NOMO-1 treated with dmso at 0.1 percent for 144 hours (cell line): ENCODE data around the gene TLCD3B.

Source experiments
- DNase-seq: peaks from one replicate; lab custom pipeline; 2025; ENCODE audit not compliant: unreplicated experiment; lab: John Stamatoyannopoulos, UW

TLCD3B gene

DNA sequence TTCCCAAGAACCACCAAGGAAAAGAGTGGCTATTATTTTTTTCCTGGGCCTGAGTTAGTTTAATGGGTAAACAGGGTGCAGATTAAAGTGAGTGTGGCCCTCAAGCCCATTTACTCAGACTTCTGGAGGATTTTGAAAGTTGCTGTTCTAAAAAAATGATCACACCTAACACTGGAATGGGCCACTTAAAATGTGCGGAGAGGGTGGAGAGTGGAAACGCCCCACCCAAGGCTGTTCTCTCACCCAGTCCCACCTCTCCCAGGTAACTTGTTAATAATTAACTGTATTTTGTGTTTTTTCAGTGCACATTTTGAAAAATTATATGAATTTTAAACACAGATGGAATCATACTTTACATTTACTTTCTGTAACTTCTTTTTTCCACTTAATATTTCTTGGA, 41.0 kb downstream of the TLCD3B start:
- DNase-seq = no peak

DNA sequence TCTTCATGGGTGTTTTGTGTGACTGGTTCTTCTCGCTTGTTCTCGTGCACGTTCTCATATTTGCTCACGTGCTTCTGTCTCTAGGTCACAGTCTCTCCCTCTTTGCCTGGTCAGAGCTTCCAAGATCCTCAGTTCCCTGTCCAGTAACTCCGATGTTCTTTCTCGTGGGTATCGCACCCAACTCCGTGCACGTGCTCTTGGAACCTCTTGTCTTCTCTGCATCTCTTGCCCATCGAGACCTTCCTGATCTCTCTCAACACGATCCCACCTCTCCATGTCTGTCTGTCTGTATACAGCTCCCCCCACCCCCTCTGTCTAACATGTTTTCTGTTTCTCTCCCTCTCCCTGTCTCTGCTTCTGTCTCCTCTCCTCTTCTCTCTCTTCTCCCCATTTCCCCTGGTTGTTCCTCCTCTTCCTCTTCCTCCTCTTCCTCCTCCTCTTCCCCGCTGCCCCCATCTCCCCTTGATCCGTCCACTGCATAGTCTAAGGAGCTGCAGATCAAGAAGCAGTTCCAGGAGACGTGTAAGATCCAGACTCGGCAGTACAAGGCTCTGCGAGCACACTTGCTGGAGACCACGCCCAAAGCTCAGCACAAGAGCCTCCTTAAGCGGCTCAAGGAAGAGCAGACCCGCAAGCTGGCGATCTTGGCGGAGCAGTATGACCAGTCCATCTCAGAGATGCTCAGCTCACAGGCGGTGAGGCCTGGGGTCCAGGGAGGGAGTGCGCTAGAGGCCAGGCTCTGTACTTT, 41.8 kb downstream of the TLCD3B start:
- no peak for DNase-seq

DNA sequence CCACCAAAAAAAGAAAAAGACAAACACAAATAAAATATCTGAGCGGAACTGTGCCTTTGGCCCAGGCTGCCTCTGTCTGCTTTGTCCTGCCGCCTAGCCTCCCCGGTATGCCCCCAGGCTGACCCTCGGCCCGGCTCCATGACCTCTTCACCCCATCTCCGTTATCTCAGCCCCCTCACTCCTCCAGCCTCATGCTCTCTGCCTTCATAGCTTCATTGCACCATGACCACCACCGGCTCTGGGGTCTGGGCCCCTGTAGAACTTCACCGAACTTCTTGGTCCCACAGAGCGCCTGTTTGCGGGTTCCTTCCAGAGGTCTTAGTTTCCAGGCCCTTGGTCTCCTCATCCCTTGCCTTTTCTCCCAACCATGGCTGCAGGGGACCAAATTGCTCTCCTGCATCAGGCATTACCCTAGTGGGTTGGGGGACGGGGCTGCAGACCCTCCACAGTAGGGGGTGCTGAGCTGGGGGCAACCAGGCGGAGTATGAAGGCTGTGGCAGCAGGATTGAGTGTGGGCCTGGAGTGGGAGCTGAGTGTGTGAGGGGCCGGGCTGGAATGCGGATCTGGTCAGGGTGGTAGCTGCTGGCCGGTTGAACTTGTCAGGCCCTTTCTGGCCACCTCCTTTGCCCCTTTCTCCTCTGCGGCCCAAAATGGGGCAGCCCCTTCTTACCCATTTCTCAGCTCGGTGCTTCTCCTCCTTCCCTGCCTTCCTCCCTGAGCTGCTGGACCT, 42.6 kb downstream of the TLCD3B start:
- no peak for DNase-seq

DNA sequence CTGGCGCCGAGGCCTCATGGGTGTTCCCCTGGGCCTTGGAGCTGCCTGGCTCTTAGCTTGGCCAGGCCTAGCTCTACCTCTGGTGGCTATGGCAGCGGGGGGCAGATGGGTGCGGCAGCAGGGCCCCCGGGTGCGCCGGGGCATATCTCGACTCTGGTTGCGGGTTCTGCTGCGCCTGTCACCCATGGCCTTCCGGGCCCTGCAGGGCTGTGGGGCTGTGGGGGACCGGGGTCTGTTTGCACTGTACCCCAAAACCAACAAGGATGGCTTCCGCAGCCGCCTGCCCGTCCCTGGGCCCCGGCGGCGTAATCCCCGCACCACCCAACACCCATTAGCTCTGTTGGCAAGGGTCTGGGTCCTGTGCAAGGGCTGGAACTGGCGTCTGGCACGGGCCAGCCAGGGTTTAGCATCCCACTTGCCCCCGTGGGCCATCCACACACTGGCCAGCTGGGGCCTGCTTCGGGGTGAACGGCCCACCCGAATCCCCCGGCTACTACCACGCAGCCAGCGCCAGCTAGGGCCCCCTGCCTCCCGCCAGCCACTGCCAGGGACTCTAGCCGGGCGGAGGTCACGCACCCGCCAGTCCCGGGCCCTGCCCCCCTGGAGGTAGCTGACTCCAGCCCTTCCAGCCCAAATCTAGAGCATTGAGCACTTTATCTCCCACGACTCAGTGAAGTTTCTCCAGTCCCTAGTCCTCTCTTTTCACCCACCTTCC, 43.5 kb downstream of the TLCD3B start:
- DNase-seq = no peak

DNA sequence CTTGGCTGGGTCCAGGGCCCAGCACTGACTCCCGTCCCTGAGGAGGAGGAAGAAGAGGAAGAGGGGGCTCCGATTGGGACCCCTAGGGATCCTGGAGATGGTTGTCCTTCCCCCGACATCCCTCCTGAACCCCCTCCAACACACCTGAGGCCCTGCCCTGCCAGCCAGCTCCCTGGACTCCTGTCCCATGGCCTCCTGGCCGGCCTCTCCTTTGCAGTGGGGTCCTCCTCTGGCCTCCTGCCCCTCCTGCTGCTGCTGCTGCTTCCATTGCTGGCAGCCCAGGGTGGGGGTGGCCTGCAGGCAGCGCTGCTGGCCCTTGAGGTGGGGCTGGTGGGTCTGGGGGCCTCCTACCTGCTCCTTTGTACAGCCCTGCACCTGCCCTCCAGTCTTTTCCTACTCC, 44.1 kb downstream of the TLCD3B start:
- no peak for DNase-seq

DNA sequence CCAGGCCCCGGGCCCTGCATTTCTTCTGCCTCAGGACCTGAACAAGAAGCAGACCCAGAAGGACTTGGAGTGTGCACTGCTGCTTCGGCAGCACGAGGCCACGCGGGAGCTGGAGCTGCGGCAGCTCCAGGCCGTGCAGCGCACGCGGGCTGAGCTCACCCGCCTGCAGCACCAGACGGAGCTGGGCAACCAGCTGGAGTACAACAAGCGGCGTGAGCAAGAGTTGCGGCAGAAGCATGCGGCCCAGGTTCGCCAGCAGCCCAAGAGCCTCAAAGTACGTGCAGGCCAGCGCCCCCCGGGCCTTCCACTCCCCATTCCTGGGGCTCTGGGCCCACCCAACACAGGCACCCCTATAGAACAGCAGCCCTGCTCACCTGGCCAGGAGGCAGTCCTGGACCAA, 44.8 kb downstream of the TLCD3B start:
- DNase-seq = no peak

DNA sequence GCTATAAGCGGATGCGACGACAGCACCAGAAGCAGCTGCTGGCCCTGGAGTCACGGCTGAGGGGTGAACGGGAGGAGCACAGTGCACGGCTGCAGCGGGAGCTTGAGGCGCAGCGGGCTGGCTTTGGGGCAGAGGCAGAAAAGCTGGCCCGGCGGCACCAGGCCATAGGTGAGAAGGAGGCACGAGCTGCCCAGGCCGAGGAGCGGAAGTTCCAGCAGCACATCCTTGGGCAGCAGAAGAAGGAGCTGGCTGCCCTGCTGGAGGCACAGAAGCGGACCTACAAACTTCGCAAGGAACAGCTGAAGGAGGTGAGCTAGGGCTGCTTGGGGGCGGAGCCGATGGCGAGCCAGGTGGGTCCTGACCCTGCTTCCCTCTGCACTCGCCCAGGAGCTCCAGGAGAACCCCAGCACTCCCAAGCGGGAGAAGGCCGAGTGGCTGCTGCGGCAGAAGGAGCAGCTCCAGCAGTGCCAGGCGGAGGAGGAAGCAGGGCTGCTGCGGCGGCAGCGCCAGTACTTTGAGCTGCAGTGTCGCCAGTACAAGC, 45.7 kb downstream of the TLCD3B start:
- DNase-seq = no peak

DNA sequence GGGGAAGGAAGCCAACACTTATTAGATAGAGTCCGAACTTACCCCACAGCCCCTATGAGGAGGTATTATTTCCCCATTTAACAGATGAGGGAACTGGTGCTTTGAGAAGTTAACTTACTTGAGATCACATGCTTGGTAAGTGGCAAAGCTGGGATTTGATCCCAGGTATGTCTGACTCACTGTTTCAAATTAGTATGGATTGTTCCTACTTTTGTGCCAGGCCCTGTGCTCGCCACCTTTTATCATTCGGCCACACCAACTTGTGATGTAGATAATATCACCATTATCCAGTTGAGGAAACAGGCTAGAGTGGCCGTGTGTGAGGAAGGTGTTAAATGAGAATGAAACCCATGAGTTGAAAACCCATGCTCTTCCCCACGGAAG, 46.3 kb downstream of the TLCD3B start:
- no peak for DNase-seq

DNA sequence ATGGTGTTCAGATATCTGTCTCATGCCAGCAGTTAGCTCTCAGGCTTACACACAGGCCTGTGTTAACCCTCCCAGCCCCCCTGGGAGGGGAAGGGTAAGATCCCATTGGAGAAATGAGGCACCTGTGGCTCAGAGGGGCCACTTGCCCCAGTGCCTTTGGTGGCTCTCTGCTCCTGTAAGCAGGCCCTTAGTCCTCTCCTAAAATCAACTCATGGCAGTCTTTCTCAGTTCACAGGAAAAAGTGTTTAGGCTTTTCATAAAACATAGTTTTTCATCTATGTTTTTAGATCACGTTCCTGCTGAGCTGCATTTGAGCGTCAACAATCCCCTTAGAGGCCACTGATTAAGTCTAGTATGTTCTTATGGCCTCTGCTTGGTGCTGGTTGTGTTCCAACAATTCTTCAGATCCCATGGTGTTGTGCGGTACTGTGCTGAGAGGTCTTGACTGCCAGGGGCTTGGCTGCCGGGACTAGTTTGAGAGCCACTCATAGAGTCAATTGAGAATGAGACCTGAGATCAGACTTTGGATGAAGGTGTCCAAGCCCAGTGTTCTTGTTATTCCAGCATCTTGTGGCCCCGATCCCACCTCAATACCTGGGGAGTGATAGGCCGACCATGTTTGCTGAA, 46.8 kb downstream of the TLCD3B start:
- DNase-seq = no peak

DNA sequence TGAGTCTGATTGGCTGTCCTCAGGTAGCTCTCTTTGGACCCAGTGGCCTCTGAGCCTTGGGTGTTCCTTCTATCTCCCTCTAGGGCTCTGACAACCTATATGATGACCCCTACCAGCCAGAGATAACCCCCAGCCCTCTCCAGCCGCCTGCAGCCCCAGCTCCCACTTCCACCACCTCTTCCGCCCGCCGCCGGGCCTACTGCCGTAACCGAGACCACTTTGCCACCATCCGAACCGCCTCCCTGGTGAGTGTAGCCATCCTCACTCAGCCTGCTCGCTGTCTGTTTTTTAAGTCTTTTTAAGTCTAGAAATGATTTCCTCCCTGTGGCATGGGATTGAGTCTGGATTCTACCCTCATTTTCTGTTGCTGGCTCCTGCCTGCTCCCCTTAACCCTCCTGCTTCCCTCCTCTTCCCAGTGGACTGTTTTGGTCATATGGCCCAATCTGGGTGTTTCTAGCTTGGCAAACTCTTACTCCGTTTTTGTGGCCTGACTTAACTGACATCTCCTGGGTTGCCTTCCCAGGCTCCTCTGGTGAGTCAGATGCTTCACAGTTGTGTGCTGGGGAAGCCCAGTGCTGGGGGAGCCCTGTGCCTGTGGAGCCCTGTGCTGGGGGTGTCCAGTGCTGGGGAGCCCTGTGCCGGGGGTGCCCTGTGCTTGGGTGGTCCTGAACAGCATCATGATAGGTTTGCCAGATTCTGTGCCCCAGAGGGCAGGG, 47.5 kb downstream of the TLCD3B start:
- DNase-seq = no peak

DNA sequence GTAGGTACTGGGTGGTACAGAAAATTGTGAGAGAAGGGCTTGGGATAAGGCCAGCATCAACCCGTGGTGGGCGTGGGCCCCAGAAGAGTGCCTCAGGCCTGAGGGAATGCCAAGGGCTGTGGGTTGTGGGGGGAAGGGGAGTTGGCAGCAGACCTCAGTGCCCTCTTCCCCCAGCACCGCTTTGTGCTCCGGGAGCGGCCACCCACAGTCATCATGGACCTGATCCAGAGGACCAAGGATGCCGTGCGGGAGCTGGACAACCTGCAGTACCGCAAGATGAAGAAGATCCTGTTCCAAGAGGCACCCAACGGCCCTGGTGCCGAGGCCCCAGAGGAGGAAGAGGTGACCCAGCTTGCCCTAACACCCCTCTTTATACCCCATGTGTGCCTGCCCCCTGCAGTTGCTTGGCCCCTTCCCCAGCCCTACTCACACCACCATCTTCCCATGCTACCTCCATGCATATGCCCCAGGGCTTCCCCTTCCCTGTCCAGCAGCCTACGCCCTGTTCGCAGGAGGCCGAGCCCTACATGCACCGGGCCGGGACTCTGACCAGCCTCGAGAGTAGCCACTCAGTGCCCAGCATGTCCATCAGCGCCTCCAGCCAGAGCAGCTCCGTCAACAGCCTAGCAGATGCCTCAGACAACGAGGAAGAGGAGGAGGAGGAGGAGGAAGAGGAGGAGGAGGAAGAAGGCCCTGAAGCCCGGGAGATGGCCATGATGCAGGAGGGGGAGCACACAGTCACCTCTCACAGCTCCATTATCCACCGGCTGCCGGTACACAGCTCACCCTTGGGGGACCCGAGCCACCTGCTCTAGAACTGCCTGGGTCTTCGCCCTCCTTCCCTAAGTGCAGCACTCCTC, 48.3 kb downstream of the TLCD3B start:
- DNase-seq = no peak

DNA sequence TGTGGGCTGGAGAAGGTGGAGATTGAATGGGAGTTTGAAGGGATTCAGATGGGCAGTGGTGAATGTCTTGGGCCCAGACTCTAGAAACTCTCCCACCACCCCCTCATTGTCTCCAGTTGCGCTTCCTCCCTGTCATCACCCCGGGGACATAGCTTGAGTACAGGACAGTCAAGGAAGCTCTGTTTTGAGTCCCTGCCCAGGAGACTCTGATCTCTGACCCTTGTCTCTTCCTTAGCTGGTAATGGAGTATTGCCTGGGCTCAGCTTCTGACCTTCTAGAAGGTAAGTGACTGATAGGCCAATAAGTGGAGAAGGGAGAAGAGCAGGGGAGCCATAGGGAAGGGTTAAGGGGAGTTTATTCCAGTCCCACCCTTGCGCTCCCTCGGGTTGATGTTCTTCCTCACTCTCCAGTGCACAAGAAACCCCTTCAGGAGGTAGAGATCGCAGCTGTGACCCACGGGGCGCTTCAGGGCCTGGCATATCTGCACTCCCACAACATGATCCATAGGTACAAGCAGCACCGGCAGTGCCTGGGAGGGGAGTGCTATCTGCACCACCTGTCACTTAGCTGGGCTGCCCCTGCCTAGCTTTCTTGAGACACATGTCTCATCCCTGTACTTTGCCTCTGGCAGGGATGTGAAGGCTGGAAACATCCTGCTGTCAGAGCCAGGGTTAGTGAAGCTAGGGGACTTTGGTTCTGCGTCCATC, 52.4 kb downstream of the TLCD3B start:
- no peak for DNase-seq

DNA sequence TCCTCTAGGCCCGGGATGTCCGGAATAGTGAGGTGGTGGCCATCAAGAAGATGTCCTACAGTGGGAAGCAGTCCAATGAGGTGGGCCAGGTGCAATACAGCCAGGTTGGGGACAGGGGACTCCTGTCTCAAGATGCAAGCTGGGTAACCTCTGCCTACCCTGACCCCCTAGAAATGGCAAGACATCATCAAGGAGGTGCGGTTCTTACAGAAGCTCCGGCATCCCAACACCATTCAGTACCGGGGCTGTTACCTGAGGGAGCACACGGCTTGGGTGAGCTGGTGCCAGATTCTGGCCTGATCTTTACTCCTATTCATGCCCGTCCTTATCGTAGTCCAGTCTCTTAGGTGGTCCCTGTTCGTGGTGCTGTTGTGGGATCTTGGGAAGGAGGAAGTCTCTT, 53.0 kb downstream of the TLCD3B start:
- DNase-seq = no peak

DNA sequence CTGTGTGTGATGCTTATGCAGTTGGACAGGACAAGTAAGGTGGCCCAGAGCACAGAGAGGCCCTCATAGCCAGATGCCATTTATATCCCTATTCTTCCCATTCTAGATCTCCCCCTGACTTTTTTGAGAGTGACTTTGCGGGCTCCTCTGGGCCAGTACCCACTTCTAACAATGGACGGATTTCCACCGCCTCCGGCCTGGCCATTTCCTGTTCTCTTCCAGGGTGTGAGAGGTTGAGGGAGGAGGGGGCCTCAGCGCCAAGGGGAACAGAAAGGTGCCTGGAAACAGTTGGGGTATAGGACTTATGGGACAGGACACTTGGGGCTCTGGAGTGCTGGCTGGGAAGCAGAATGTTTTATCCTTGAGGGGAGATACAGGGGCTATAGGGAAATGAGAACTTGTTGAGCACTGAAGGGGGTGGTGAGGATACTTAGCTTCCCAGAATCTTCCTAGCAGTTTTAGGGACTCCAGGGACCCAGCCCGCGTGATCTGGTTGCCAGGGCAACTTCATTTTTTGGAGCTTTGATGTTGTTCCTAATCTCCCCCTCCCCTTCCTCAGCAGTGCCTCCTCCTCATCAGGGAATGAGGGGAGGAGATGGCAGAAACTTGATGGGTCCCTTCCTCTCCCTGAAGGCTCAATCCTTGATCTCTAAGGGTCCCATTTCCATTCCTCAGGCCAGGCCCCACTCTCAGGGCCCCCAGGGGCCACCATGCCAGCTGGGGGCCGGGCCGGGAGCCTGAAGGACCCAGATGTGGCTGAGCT, 53.8 kb downstream of the TLCD3B start:
- DNase-seq = no peak

DNA sequence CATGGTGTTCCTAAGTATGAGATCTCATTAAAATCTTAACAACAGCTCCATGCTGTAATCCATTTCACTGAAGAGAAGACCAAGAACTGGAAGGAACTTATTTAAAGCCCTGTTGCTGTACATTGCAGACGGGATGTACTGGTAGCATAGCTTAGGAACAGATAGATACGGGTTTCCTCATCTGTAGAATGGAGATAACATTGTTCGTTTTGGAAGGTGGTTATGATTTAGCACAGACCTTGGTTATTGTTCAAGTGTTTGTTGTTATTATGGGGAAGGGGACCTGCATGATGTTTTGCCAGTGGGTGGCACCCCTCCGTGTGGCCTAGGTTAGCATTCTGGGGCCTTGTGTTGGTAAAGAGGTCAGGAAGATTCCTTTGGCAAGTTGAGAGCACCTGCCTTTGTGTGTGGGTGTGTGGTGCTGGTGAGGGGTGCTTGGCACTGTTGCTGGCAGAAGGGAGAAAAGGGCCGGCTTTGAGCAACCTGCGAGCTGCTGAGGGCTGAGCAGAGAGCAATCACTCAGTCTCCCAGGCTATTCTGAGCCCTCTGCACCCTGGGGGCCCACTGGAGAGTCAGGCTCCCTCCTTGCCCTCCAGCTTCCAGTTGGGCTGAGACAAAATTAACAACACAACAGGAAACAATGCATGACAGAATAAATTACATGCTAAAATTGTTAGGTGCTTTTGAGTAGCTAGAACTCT, 55.1 kb downstream of the TLCD3B start:
- no peak for DNase-seq

DNA sequence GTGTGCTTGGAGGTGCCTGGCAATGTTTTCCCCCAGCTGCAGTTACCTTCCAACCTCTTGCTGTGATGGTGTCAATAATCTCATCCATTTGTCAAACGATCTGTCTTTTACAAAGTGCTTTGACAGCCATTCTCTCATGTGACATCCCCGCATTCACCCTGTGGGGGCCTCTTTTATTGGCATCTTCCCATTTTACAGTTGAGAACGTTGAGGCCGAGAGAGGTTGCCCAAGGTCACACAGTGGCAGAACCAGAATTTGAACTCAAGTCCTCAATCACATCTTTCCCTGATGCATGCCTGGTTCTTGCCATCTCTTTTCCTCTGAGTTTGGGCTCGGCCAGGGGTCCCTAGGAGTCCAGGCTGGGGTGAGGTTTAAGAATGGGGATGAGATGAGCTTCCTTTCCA, 55.9 kb downstream of the TLCD3B start:
- no peak for DNase-seq
